NCI-H2029 (cell line): ENCODE data around the gene TXNDC2.
A peak's percentile ranks its signal among the peaks of the same experiment; 100 is the strongest.

Experiments
- DNase-seq: peaks from one replicate; lab custom pipeline; 2025; lab: John Stamatoyannopoulos, UW

Gene TXNDC2

DNA sequence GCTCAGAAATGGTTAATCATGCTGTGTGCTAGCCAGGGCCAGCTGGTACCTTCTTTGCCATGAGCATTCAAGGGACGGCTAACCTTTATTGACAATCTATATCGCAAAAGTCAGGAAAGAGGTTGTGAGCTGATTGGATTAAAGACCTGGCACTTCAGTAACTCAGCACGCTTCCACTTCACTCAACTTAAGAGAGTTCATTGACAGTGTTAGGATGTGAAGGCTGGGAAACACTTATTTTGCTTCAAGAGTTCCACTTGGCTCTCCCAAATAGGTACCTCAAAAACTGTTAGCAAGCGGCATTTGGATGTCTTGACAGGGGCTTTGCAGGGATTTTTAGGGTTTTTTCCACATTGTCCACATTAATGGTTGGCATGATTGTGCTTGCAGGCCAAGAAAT lies 25.1 kb upstream of the TXNDC2 start:
- no peak for DNase-seq

DNA sequence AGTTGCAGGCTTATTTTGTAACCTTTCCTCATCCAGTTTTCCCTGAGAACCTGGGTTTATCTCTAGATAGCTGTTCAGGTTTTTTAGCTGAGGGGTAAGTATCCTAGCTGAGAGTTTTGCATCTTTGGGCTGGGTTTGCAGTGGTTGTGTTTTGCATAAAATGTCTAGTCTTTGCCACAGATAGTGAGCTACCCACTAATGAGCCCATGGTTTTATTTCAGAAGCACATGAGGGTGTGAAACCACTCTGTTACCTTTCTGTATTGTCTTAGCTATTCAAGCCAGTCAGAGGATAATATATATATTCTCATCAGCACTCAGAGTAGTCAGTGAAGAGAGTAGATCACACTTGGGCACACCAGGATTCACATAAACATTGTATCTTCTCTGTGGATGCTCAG lies 24.6 kb upstream of the TXNDC2 start:
- DNase-seq: no peak

DNA sequence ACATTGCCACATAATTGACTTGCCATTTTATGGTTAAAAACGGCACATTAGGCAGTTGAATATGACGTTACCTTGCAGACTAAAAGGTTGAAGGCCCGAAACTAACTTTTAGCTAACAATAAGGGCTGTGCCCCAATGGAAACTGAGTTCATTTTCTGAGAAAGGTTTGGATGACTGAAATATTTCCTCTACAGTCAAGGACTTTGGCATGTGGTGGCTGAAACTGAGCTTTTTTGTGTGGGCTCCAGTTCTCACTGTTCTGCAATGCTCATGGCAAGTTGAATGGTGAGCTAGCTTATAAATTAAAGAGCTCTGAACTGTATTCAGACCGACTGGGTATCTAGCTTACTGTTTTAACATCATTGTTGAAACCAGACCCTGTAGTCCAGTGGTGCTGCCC lies 23.8 kb upstream of the TXNDC2 start:
- no peak for DNase-seq

DNA sequence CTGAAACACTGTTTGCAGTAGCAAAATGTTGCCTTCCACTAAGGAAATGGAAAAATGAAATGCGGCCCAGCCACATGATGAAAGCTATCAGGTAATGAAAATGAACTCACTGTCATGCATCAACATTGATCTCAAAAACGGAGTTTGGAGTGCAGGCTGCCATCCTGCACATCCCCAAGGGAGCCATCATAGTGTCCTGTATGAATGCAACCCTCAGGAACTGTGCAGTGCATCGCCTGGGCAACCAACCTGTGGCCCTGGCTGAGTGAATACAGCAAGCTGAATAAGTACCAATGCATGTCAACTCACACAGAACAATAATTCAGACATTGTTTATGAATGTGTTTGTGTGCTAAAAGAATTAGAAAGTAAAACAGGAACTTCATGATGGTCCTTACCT lies 23.1 kb upstream of the TXNDC2 start:
- no peak for DNase-seq

DNA sequence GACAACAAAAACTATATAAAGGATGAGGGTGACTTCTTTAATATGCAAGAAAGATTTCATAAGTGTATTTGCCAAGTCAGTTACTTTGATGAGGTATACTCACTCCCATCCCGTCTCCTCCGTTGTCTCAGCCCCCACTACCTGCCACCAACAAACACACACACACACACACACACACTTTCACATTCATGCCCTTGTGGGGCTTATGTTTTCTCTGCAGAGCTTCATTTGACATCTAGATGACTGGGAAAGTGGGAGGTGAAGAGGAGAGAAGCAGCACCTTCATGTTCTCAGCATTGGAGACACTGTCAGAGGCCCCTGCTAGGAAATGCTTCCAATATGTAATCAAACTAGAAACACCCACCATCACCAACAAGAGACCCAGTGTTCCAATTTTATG lies 22.5 kb upstream of the TXNDC2 start:
- no peak for DNase-seq

DNA sequence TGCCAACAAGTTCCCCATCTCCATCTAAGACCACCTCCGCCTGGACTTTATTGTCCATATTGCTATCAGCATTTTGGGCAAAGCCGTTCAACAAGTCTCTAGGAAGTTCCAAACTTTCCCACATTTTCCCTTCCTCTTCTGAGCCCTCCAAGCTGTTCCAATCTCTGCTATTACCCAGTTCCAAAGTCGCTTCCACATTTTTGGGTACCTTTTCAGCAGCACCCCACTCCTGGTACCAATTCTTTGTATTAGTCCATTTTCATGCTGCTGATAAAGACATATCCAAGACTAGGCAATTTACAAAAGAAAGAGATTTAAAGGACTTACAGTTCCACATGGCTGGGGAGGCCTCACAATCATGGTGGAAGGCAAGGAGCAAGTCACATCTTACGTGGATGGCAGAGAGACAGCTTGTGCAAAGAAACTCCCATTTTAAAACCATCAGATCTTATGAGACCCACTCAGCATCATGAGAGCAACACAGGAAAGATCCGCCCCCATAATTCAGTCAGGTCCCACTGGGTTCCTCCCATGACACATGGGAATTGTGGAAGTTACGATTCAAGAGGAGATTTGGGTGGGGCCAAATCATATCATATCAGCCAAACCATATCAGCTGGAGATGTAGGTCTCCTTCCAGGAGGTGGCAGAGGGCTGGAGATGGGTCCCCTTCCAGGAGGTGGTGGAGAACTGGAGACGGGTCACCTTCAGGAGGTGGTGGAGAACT lies 19.8 kb upstream of the TXNDC2 start:
- no peak for DNase-seq

DNA sequence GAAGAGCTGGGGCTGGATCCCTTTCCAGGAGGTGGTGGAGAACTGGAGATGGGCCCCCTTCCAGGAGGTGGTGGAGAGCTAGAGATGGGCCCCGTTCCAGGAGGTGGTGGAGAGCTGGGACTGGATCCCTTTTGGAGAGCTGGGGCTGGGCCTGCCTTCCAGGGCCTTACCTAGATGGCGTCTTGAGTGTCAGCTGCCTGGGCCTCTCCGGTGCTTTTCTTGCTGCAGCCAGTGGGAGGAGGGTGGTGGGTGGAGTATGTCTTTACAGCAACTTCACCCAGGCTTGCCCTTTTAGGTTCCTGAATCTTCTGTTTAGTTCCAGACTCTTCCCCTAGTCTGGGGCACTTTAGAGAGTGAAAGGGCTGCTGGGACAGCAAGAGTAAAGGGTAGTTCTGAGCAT lies 19.1 kb upstream of the TXNDC2 start:
- DNase-seq: no peak

DNA sequence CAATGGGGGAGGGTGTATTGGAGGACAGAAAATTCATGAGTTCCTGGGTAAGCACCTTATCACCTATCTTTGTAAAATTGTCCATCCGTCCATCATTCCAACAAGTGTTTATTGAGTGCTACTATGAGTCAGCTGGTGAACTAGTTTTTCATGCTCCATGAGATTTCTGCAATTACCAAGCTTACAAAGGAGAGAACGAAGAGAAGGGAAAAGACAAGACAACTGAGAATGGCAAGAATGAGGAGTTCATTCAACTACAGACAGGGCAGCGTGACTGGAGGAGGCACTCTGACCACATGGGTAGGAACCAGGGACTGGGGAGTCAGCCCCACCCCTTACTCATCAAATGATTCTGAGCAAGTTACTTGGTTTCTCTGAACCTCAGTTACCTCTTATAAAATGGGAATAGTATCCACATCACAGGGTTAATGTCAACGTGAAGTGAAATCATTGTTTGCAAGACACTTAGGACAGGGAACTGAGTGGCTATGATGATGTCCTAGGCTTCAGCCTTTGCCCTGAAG lies 18.6 kb upstream of the TXNDC2 start:
- peak; percentile 1 for DNase-seq

DNA sequence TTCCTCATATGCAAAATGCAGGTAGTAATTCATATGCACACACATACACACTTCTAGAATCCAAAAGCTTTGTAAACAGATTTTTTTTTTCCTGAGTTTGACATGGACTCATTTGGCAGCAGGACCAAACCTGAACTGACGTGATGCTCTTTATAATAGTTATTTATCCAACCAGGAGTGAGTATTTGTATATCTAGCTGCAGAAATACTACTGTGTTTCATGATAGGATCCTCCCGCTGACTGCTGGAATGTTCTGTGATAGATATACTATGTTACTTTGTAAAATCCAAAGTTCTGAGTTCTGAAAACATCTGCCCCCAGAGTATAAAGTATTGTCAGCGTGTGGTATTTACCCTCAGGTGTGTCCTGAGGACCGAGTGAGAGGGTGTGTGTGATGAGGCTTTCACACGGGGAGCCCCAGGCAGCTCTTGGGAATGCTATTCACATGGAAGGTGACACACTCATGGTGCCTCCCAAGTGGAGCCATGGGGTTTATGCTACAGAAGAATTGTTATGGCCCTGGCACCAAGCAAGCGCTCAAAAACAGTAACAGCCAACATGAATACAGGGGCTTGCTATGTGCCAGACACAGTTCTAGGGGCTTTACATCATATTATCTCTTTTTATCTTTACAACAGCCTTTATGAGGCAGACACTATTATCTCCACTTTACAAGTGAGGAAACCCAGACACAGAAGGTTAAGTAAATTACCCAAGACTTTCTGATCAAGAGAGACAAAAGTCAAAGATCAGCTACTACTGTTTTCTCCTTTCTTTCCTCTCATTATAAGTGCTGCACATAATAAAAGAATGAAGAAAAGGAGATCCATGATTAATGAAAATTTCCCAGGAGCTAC lies 16.7 kb upstream of the TXNDC2 start:
- no peak for DNase-seq

DNA sequence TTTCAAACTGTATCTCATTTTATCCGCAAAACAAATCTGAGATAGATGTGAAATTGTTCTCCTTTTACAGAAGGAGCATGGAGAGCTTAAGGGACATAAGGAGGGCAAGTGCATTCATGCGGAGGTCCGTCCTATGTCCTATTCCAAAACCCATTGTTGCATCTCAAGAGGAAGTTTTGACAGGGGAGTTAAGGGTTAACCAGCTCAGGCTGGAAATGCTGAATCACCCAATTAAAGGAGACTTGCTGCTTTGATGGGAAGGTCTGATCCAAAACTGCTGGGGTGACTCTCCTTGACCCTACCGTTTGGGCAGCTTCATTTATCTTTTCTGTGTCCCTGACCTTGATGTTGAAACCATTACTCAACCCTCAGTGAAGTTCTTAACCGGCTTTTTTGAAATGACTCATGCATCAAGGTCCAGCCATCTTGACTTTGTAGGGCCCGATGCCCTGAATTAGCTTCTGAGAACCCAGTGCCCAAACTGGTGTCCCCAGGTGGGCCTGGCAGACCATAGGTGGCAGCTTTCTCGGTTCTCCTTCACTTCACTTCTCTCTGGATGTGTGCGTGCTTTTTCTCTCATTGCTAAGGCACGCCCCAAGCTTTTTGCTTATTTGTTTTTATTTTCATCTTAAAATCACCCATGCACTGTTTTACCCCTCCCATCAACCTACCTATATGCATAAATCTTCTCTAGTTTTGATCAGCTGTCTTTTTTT lies 15.9 kb upstream of the TXNDC2 start:
- no peak for DNase-seq

DNA sequence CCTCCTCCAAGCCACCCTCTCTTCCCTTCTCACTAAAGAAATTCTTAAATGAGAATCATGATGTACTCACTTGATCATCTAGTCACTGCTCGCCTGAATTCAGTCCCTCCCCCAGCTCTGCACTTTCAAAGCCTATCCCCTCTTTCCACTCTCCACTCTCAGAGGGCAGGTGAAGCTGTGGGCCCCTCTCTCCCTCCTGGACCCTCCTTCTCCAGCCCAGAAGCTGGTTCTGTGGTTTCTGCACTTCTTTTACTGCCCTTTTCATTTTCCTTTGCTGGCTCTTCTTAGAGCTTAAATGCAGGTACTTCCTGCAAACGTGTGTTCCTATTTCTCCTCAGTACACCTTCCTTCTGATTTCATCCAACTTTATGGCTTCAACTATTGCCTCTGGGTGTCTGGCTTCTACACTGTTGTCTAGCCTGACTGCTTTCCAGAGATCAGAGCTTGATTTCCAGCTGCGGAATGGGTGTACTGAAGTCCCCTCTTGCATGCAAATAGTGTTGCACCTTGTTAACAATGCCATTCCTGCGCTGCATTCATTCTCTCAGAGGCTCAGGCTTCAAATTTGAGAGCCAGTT lies 15.3 kb upstream of the TXNDC2 start:
- DNase-seq: no peak

DNA sequence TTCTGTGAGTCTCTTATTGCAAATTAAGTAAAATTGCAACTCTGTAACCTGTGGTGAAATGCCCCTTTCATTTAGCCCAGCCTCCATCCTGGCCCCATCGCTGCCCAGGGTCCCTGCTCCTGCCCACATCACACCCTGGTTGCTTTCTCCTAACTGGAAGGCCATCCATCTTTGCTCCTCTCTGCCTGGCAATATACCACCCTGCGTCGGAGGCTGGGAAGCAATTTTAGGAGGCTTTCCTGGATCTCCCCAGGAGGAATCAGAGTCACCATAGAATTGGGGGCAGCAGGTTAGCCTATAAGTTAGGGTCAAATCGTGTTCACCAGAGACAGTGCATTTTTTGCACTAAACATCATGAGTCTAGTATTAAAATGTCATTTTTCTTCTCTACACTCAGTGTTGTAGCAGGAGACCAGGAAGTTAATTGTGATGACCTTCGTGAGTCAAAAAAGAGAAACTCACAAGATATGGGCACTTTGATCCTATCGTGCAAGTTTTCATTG lies 14.5 kb upstream of the TXNDC2 start:
- no peak for DNase-seq

DNA sequence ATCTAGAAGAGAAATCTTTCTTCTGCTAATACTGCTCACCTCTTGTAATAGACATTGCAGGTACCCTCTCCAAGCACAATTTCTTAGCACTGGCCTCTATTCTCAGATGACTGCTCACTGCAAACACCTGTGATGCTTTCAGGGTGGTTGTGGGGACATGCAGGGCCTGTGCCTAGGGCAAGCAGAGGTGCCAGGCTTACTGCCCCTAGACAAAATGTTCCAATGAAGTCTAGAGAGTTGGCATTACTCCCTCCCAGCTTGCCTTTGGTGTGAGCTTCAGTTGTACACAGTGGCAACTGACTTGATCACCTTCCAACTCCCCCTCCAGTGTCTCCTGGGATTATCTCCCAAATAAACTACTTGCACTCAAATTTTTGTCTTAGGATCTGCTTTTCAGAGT lies 12.9 kb upstream of the TXNDC2 start:
- DNase-seq: no peak

DNA sequence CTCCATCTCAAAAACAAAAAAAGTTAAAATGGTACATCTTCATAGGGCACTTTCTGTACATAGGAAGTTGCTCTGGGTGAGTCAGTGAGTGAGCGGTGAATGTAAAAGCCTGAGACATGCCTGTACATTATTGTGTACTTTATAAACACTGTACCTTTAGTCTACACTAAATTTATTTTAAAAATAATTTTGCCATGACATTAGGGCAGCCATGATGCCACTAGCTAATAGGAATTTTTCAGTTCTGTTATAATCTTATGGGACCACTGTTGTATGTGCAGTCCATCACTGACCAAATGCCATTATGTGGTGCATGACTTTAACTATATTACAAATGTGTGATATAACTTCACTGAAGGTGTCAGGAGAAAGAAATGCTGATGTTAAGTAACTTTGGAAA lies 11.0 kb upstream of the TXNDC2 start:
- DNase-seq: no peak

DNA sequence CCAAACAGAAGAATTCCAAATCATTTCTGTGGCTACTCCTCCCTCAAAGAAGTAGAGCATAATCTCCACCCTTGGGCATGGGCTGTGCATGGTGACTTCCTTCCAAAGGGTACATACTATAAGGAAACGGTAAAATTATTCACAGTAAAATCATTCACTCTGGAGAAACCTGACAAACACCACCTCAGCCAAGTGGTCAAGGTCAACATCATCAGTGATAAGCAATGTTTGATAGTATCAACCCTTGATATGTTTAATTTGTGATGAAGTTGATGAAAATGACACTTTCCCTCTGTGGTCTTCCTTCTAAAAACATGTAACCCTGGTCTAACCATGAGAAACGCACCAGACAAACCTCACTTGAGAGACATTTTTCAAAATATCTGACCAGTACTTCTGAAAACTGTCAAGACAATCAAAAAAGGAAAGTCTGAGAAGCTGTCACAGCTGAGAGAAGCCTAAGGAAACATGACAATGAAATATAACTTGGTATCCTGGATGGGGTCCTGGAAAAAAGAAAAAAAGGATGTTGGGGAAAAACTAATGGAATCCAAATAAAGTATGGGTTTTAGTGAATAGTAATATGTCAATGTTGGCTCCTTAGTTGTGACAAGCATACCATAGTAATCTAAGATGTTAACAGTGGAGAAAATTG lies 9.4 kb upstream of the TXNDC2 start:
- no peak for DNase-seq

DNA sequence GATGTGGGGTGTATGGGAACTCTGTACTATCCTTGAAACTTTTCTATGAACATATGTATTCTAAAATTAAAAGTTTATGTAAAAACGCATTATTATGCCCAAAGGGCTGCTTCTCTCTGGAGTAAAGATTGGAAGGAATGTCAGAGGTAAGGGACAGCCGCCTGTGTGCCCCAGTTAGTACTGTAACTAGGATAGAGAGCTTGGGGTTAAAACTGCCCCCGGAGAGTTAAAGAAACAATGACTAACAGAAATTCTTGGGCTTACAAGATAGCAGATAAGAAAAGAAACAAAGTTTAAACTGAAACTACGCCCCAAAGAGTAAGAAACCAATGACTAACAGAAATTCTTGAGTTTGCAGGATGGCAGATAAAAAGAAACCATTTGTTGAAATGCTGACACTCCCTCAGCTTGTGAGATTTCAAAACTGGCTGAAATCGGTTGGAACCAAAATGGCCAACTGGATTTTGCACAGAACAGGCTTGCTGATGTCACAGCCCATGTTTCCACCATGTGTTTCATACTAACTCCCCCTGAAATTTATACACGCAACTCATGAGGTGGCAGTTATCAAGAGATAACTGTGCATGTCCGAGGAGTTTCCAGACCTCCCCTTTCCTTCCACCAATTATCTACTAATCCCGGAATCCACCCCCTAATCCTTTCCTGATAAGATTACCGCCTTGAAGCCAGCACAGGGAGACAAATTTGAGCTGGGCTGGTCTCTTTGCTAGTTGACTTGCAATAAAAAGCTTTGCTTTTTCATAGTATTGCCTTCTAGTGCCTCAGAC lies 8.7 kb upstream of the TXNDC2 start:
- no peak for DNase-seq

DNA sequence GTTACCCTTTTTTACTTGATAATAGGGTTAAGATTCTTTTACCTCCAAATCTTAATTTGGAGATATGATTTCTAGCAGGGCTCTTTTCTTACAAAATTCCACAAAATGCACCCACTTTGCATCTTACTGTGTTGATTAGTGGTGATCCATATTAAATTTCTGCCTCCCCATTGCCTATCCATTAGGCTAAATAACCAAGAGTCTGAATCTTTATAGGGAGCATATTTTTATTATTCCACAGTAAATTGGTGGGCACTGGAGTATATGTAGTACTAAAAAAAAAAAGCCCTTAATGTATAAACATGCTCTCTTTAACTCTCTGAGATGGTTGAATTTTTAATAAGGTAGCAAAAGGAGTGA lies 8.1 kb upstream of the TXNDC2 start:
- no peak for DNase-seq

DNA sequence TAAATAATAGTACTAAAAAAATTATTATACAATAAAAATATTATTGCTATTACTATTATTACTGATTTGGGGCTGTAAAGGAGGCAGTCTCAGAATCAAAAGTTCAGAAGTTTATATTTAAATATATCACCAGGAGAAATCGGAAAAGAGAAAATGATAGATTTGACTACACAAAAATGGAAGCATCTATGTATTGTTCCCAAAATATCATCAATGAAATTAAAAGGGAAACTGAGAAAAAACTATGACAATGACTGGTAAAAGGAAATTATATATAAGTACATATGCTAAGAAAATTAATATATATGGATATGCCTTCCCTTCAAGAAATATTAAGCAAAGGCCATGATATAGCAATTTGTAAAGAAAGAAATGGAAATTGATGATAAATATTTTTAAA lies 7.7 kb upstream of the TXNDC2 start:
- no peak for DNase-seq

DNA sequence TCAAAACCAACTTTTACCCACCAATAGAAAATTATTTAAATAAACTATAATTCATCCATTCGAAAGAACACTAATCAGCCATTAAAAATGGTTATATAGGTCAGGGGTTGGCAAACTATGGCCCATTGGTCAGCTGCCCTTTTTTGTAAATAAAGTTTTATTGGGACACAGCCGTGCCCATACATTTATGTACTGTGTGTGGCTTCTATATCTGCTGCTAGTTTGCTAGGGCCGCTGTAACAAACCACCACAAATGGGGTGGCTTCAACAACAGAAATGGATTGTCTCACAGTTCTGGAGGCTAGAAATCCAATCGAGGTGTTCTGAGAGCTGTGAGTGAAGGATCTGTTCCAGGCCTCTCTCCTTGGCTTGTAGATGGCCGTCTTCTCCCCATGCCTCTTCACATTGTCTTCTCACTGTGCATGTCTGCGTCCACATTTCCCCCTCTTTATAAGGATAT lies 7.0 kb upstream of the TXNDC2 start:
- no peak for DNase-seq

DNA sequence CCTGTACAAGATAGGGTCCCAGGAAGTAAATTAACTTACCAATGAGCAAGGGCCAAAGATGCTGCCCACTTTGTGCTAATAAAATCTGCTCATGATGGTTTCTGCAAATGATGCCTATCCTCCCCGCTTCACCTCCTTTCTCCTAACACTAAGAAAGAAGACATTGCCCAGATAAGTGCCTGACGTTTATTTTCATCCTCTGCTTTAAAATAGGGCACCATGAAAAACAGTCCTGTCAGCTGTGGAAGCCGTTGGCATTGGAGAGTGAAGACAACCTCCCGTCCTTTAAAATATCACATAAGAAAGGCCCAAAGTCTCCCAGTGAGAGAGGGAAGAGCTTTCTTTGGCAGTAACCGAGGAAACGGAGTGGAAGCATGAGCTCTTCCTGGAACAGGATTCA lies 1.7 kb upstream of the TXNDC2 start:
- DNase-seq: no peak
